CD4-positive, alpha-beta T cell (primary cell): Measurements from ENCODE around the gene PRRX2. TPM values are rescaled to one million over a fixed set of nuclear protein-coding genes. Genes with fewer than 3 reads are reported as not detected.

ENCODE experiments used
- ATAC-seq: fragments of 200-7000 bp; cut with Tn5 transposase; one replicate; pipeline ENCODE4 v1.10.0; 2022; ENCODE audit warnings: mild to moderate bottlenecking; ENCODE audit not compliant: poor library complexity
- CTCF ChIA-PET: fragments of 350-600 bp; sonication (Branson Sonifier 250); formaldehyde crosslinking; loops from one replicate; lab custom pipeline; 2021; ENCODE audit warnings: antibody characterized with exemption, inconsistent platforms; lab: Charles Lee
- POLR2A ChIA-PET: fragments of 350-600 bp; sonication (Branson Sonifier 250); formaldehyde crosslinking; loops from one replicate; lab custom pipeline; 2021; ENCODE audit warnings: antibody characterized with exemption, inconsistent platforms; lab: Charles Lee
- DNase-seq, 14 experiments: peaks; one replicate each; pipeline ENCODE4 v3.0.0-alpha.2; 2013 to 2020; ENCODE audit warnings: mixed read lengths in 2 of 14
- H3K27ac ChIP-seq, 2 donors: one replicate each; pipeline versions ENCODE4 v1.5.1 to v1.7.0; 2013; ENCODE audit warnings: low read length in 2 of 2, low read depth in 1 of 2, mild to moderate bottlenecking in 1 of 2
- H3K27me3 ChIP-seq, 2 experiments: 1 replicate in 1 of 2; 2 replicates in 1 of 2; pipeline versions ENCODE4 v1.6.1 to v1.7.0; 2013; ENCODE audit warnings: low read length in 2 of 2, control low read depth in 1 of 2, mild to moderate bottlenecking in 1 of 2, moderate library complexity in 1 of 2; ENCODE audit not compliant: insufficient read depth in 2 of 2, control insufficient read depth in 1 of 2
- H3K36me3 ChIP-seq: one replicate; pipeline ENCODE4 v1.6.1; 2013; ENCODE audit warnings: low read length, control low read depth; ENCODE audit not compliant: insufficient read depth
- H3K4me1 ChIP-seq: one replicate; pipeline ENCODE4 v1.6.1; 2013; ENCODE audit warnings: low read length, control low read depth; ENCODE audit not compliant: insufficient read depth
- H3K4me3 ChIP-seq: one replicate; pipeline ENCODE4 v1.5.1; 2013; ENCODE audit warnings: mild to moderate bottlenecking, low read length, moderate library complexity
- H3K9me3 ChIP-seq, 2 experiments: 1 replicate in 1 of 2; 2 replicates in 1 of 2; pipeline versions ENCODE4 v1.6.1 to v1.7.0; 2013; ENCODE audit warnings: low read length in 2 of 2, mild to moderate bottlenecking in 2 of 2, control low read depth in 1 of 2, moderate library complexity in 1 of 2; ENCODE audit not compliant: control insufficient read depth in 1 of 2, insufficient read depth in 1 of 2
- H3K27ac Mint-ChIP-seq: one replicate; pipeline ENCODE4 v1.8.0; 2020; ENCODE audit warnings: mixed read lengths
- H3K27me3 Mint-ChIP-seq: one replicate; pipeline ENCODE4 v1.8.0; 2021; ENCODE audit warnings: mixed read lengths
- H3K36me3 Mint-ChIP-seq: one replicate; pipeline ENCODE4 v1.8.0; 2021; ENCODE audit warnings: low read depth, mixed read lengths
- H3K4me1 Mint-ChIP-seq: one replicate; pipeline ENCODE4 v1.8.0; 2021; ENCODE audit warnings: low read depth, mixed read lengths
- H3K4me3 Mint-ChIP-seq: one replicate; pipeline ENCODE4 v1.8.0; 2020; ENCODE audit warnings: mild to moderate bottlenecking, mixed read lengths
- H3K9me3 Mint-ChIP-seq: one replicate; pipeline ENCODE4 v1.8.0; 2020; ENCODE audit warnings: mixed read lengths
- intact Hi-C, 2 experiments: fragments of 100-400 bp; cut with DNase I in 1 of 2; cut with micrococcal nuclease in 1 of 2; formaldehyde crosslinking; loops; one replicate each; pipeline versions ENCODE4 v1.15.1 to v1.9.0; 2023 to 2025; cut with DNase I, micrococcal nuclease
- total RNA-seq, 174 experiments: library from RNA in 2 of 174; stranded (reverse) in 2 of 174; gene quantifications; one replicate each; pipeline ENCODE4 v1.2.3 and lab custom pipeline; 2021 to 2026
- TF ChIP-seq, protein P1 (sequence below): fragments of 200-600 bp; IDR thresholded peaks from one replicate; pipeline ENCODE4 v1.8.0; 2022; ENCODE audit warnings: antibody characterized with exemption, mild to moderate bottlenecking

Gene PRRX2
- total RNA-seq, 2 experiments from 2014 or later: not detected

- ATAC-seq (no peak), DNase-seq (no peak)
- CTCF ChIA-PET: no interaction called here
- Mint-ChIP-seq H3K9me3 (no peaks in the 10 kb centered on the region), H3K27ac (no peak overlapping the region), H3K4me3 (no peak overlapping the region), H3K27me3 (no peaks in the 10 kb centered on the region), H3K4me1 (peaks cover 11% of the 10 kb centered on the region), H3K36me3 (peaks cover 63% of the 10 kb centered on the region)
- peaks cover 37% of the 10 kb centered on the region for H3K4me1 ChIP-seq
- no peaks in the 10 kb centered on the region for H3K27me3 ChIP-seq
- no peaks in the 10 kb centered on the region for H3K9me3 ChIP-seq
- TF ChIP-seq, protein P1, sequence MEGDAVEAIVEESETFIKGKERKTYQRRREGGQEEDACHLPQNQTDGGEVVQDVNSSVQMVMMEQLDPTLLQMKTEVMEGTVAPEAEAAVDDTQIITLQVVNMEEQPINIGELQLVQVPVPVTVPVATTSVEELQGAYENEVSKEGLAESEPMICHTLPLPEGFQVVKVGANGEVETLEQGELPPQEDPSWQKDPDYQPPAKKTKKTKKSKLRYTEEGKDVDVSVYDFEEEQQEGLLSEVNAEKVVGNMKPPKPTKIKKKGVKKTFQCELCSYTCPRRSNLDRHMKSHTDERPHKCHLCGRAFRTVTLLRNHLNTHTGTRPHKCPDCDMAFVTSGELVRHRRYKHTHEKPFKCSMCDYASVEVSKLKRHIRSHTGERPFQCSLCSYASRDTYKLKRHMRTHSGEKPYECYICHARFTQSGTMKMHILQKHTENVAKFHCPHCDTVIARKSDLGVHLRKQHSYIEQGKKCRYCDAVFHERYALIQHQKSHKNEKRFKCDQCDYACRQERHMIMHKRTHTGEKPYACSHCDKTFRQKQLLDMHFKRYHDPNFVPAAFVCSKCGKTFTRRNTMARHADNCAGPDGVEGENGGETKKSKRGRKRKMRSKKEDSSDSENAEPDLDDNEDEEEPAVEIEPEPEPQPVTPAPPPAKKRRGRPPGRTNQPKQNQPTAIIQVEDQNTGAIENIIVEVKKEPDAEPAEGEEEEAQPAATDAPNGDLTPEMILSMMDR: no peak
- H3K4me3 ChIP-seq: no peak overlapping the region
- intact Hi-C loops: no loop called here
- no peak overlapping the region for H3K27ac ChIP-seq
- peaks cover 72% of the 10 kb centered on the region for H3K36me3 ChIP-seq
- POLR2A ChIA-PET: interaction anchor here (6.5 kb wide), 1 partner anchor 11 kb away, joined by 40 read pairs; the partner anchor contains the start of gene NTMT1
Observed at GRCh38 chr9:129637102-129637501, 28.3 kb upstream of the PRRX2 start.

- POLR2A ChIA-PET: interaction anchor here (6.5 kb wide), 1 partner anchor 12 kb away, joined by 40 read pairs; the partner anchor contains the start of gene NTMT1
- peaks cover 35% of the 10 kb centered on the region for H3K4me1 ChIP-seq
- no peaks in the 10 kb centered on the region for H3K9me3 ChIP-seq
- peak overlapping the region; percentile 50 for H3K27ac Mint-ChIP-seq
- DNase-seq (no peak), ATAC-seq (no peak)
- CTCF ChIA-PET: no interaction called here
- peaks cover 67% of the 10 kb centered on the region for H3K36me3 ChIP-seq
- intact Hi-C loops: no loop called here
- no peak overlapping the region for H3K27ac ChIP-seq
- peak overlapping the region; percentile 61 for H3K4me3 Mint-ChIP-seq
- peaks cover 11% of the 10 kb centered on the region for H3K4me1 Mint-ChIP-seq
- H3K27me3 Mint-ChIP-seq: no peaks in the 10 kb centered on the region
- TF ChIP-seq, protein P1: no peak
- peaks cover 56% of the 10 kb centered on the region for H3K36me3 Mint-ChIP-seq
- H3K27me3 ChIP-seq: no peaks in the 10 kb centered on the region
- H3K4me3 ChIP-seq: no peak overlapping the region
- no peaks in the 10 kb centered on the region for H3K9me3 Mint-ChIP-seq
Observed at GRCh38 chr9:129637673-129638439, 27.6 kb upstream of the PRRX2 start.

DNA sequence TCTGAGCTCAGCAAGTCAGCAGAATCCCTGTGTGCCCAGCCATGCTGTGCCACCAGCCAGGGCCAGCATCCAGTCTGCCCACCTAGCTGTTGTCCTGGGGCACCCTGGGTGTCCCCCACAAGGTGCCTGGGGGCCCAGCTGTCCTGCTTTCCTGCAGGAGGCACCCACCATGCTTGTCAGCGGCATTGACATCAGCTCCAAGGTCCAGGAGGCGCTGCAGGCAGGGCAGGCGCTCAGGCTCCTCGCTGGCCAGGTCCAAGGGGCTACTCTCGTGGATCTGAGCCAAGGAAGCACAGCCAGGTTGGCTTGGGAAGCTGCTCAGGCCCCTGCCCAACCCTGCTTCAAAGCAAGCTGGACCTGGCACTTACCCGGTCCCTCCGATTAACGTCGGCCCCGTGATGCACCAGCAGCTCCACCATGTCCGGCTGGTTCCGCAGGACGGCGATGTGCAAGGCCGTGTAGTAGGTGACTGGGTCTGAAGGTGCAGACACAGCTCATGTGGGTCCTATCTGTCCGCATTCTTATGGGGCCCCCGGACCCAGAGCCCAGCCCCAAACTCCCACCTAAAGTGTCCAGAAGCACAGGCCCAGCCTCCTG, 26.3 kb upstream of the PRRX2 start:
- ATAC-seq (no peak), DNase-seq (no peak)
- Mint-ChIP-seq H3K36me3 (peaks cover 43% of the 10 kb centered on the region), H3K4me3 (peak overlapping the region; percentile 38), H3K9me3 (no peaks in the 10 kb centered on the region), H3K4me1 (peaks cover 11% of the 10 kb centered on the region), H3K27me3 (no peaks in the 10 kb centered on the region), H3K27ac (no peak overlapping the region)
- Histone ChIP-seq H3K36me3 (peaks cover 54% of the 10 kb centered on the region), H3K27me3 (no peaks in the 10 kb centered on the region), H3K27ac (no peak overlapping the region), H3K4me3 (no peak overlapping the region), H3K4me1 (peaks cover 35% of the 10 kb centered on the region), H3K9me3 (no peaks in the 10 kb centered on the region)
- intact Hi-C loops: no loop called here
- POLR2A ChIA-PET: interaction anchor here (6.5 kb wide), 1 partner anchor 13 kb away, joined by 40 read pairs; the partner anchor contains the start of gene NTMT1
- TF ChIP-seq, protein P1: no peak
- CTCF ChIA-PET: no interaction called here
